ENCODE data around the gene CFAP74.
"Not testable (repeated sequence)": the region's sequence is repeated elsewhere in the genome, so short reads cannot be mapped to it uniquely, and the experiment has no call there.

CFAP74 gene

DNA sequence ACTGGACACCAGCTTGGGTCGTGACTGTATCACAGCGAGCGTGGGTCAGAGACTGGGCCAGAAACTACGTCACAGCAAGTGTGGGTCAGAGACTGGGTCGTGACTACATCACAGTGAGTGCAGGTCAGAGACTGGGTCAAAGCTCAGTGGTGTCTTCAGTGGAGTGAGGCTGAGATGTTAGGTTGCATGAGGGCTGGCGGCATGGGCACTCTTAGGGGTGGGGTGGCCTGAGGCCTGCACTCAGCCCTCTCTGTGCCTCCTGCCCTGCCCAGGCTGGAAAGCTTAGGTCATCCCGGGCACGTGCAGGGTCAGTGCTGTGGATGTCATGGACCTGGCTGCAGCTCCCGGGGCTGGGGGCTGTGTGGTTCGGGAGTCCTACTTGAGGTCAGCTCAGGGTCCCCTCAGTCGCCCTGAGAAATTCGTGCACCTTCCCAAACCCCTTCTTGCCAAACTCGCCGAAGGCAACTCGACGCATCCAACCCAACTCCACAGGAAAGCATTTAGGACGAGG, 19.0 kb downstream of the CFAP74 start:
- DNase-seq = no peak

DNA sequence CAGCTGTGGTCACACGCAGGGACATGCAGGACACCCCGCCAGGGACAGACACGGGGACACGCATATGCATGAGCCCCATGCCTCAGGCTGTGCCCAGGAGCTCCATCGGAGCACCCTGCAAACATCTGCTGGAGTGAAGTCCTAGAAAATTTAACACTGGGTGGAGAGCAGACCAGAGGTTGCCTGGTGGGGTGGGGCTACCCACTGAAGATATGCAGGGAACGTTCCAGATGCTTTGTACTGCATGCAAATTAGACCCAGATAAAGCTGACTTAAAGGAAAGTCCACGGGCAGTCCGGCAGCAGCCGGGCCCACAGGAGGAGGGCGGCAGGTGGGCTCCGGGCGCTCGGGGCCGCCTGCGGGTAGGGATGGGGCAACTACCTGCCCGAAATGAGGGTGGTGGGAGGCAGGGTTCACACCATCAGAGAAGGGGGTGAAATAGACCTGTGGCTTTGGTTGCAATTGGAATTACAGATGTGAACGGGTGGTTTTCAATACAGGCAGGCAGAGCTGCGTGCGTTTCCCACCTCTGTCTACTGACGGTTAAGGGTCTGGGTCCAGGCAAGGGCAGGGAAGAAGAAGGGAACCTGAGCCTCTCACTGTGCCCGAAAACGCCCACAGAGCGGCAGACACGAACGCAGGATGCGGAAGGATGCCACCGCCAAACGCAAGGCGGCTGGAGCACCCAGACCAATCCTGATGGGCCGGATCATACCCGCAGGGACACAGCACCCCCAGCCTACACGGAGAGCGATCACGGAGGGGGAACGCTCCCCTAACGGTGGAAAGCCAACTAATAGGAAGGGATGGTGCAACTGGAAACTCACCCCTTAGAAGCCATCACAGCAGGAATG, 21.0 kb downstream of the CFAP74 start:
- no peak for DNase-seq

DNA sequence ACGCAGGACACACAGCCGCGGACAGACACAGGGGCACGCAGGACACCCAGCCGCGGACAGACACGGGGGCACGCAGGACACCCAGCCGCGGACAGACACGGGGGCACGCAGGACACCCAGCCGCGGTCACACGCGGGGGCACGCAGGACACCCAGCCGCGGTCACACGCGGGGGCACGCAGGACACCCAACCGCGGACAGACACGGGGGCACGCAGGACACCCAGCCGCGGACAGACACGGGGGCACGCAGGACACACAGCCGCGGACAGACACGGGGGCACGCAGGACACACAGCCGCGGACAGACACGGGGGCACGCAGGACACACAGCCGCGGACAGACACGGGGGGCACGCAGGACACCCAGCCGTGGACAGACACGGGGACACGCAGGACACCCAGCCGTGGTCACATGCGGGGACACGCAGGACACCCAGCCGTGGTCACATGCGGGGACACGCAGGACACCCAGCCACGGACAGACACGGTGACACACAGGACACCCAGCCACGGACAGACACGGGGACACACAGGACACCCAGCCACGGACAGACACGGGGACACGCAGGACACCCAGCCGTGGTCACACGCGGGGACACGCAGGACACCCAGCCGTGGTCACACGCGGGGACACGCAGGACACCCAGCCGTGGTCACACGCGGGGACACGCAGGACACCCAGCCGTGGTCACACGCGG, 21.8 kb downstream of the CFAP74 start:
- not testable (repeated sequence) for DNase-seq

DNA sequence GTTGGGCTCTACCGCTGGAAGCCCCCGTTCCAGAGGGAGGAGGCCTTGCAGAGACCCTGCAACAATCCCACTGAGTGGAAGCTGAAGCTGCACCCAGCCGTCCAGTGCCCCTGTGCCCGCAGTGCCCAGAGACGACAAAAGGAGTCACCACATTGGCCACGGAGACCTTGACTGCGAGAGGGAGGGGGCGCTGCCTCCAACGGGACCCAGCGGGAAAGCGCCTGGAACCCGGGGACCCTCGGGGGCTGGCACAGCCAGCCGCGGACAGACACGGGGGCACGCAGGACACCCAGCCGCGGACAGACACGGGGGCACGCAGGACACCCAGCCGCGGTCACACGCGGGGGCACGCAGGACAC, 22.5 kb downstream of the CFAP74 start:
- no peak for DNase-seq

DNA sequence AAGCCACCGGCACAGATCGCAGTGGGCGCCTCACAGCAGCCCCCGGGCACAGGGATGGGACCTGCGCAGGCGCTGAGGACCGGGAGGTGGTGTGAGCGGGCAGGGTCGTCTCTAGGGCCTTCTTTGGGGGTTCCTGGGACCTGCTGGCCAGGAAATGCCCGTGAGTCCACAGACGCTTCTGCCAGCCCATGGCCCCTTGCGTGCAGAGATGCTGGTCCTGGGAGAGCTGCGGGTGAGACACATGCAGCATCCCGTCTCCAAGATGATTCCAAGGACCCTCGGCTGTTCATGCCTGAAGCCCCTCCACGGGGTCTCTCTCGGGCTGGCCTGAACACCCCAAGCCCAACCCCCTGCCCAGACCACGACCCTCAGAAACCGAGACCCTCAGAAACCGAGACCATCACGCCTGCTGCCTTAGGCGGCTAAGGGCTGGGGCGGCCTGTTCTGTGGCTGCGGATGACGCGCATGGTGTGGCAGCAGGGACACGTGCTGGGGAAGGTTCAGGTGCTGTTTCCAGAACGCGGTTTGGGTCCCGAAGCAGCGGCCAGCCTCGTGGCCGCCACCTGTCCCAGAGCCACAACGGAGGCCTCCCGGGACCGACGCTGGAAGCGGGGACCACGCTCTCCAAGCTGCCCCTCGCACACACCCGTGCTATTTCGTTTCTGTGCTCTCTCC, 23.0 kb downstream of the CFAP74 start:
- DNase-seq = no peak

DNA sequence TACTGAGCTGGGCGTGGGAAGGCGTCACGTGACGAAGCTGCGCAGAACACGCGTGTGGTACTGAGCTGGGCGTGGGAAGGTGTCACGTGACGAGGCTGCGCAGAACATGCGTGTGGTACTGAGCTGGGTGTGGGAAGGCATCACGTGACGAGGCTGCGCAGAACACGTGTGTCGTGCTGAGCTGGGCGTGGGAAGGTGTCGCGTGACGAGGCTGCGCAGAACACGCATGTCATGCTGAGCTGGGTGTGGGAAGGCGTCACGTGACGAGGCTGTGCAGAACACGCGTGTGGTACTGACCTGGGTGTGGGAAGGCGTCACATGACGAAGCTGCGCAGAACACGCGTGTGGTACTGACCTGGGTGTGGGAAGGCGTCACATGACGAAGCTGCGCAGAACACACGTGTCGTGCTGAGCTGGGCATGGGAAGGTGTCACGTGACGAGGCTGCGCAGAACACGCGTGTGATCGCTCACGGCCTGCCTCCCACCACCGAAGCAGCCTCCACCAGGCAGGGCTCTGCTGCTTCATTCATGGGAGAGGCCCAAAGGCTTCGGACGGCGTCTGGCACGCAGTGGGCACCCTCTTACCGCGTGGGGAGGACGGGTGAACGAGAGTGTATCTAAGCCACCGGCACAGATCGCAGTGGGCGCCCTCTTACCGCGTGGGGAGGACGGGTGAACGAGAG, 24.0 kb downstream of the CFAP74 start:
- no peak for DNase-seq

DNA sequence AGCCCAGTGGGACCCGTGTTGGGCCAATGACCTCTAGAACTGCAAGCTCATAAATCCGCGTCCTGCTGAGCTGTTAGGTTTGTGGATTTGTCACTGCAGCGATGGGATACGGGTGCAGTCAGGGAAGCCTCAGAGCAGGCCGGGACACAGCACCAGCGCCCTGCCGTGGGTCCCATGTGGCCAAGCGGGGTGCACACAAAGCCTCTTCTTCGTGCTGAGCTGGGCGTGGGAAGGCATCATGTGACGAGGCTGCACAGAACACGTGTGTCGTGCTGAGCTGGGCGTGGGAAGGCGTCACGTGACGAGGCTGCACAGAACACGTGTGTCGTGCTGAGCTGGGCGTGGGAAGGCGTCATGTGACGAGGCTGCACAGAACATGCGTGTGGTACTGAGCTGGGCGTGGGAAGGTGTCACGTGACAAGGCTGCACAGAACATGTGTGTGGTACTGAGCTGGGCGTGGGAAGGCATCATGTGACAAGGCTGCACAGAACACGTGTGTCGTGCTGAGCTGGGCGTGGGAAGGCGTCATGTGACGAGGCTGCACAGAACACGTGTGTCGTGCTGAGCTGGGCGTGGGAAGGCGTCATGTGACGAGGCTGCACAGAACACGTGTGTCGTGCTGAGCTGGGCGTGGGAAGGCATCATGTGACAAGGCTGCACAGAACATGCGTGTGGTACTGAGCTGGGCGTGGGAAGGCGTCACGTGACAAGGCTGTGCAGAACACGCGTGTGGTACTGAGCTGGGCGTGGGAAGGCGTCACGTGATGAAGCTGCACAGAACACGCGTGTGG, 24.7 kb downstream of the CFAP74 start:
- not testable (repeated sequence) for DNase-seq

DNA sequence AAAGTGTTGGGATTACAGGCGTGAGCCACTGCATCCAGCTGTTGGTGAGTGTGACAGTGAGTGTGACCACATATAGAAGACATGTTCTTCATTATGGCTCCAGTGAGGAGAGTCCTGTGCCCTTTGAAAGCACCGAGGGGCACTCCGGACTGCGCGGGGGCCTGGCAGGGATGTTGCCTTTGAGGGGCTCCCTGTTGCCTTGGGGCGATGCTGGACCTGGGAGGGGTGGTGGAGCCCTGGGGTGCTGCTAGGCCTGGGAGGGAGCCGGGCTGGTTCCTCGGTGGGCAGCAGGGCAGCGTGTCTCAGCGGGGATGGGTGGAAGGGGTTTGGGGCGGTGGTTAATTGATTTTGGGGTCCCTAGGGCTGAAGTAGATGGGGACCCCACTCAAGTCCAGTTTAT, 25.5 kb downstream of the CFAP74 start:
- no peak for DNase-seq

DNA sequence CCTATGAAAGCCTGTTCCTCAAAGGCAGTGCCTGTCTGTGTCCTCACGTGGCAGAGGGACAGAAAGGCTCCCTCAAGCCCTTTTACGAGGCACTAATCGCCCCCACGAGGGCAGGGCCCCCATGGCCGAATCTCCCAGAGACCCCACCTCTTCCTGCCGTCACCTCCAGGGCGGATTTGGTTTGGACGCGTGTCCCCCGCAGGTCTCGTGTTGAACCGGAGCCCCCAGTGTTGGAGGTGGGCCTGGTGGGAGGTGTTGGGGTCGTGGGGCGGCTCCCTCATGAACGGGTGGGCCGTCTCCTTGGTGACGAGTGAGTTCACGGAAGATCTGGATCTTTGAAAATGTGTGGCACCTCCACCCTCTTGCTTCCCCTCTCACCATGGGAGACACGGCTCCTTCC, 27.6 kb downstream of the CFAP74 start:
- DNase-seq = no peak

DNA sequence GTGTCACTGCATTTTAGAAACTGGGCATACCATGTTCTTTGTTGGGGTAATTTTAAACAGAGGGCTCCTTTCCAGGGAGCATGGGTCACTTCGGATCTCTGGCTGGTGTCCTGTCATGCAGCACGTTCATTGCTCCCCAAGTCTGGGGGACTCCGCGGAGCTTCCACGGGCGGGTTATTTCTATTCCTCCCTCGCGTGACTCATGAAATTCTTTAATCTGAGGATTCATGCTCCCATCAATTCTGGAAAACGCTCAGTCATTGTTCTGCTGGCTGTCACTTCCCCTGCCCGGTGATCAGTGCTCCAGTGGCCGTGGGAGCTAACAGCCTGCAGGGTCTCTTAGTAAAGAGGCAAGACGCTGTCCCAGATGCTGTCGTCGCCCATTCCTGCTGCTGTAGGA, 28.1 kb downstream of the CFAP74 start:
- DNase-seq = no peak

DNA sequence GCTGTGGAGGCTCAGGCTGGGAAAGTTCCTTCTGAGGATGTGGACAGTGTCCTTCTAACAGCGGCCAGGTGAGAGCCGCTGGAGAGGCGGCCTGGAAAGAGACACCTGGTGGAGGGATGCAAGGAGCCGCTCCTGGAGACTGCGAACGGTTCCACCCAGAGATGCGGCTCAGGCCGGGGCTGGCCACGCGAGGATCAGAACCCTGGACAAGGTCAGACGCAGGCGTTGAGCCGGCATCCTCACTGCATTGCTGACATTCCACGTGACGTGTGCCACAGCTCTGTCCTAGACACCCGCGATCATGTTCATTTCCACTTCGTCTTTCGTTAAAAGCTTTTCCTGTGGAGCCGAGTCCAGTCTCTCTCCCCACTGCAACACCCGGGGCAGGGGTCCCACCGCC, 28.8 kb downstream of the CFAP74 start:
- no peak for DNase-seq

DNA sequence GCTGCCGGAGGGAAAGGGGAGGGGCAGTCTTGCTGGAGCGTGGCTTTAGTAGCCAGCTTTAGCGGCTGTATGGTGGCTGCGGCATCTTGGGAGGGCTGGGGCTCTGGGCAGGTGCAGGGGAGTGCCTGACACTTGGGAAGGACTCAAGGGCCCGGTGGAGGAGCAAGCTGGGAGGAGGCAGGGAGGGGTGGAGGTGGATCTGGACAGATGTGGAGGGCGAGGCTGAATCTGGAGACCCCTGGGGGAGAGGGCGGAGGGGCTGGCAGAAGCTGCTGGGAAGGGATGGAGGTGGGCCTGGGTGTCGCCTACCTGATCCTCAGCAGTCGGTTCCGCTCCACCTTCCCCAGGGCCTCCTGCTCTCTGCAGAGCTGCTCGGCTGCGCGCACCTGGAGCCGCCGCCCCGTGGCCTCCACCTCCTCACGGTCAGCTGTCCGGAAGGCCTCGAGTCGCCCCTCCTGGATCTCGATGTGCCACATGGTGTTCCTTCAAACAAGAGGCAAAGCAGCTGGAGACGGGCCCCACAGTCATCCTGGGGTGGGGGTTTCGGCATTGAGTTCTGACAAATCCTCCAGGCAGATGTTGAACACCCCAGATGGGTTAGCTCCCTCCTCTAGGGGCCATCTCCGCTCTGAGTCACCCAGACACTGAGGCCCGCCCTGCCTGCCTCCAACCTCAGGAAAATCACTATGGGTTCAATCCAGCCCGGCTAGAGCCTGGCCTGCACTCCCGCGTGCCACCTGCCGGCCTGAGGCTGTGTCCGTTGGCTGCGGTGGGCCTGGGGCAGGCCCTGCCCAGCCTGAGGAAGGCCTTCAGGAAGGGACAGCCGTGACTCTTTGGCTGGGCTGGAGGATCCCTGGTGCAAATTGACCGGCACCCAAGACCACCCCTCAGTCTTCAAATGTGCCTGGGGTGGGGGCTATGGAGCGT, 29.6 kb downstream of the CFAP74 start:
- DNase-seq = no peak

DNA sequence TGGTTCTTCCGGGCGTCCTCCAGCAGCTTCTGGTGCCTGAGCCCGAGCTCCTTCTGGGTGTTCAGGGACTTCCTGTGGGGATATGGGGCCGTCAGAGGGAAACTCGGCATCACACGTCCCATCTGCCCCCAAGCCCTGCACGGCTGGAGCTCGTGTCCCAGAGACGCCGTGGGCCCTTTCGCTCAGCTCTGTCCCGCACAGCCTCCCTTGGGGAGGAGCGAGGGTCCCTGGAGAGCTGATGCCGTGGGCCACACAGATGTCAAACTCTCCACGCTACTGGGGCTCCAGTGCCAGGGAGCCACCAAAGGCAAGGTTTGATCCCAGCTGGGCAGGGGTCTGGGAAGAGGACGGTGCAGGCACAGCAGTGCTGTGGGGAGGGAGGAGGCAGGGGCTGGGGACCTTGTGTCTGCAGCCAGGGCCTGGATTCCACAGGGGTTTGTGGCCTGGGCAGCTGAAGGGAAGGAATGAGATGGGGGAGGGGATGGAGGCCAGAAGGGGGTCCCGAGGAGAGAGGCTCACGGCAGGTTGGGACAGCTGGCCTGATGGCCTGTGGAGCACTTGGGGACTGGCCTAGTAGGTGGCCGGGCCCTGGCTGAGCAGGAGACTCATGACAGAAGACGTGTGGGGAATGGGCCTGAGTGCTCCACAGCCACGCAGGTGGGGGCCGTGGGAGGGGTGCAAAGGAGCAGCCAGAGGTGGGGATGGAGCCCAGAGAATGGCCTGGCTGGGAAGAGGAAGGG, 30.4 kb downstream of the CFAP74 start:
- no peak for DNase-seq

DNA sequence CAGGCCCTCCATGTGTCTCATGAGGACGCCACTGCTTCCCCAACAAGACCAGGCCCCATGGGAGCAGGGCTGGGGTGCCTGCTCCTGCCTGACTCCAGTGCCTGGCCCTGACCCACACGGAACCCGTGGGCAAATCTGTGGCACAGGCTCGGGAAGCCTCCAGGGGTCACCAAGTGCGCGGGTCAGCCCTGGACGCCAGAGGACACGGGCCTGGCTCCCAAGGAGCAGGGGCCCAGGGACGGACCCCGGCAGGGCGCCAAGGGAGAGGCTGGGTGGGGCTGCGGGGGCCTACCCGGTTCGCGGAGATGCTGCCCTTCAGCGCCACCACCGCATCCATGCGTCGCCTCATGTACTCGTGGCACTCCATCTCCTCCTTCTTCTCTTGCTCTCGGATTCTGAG, 31.9 kb downstream of the CFAP74 start:
- no peak for DNase-seq

DNA sequence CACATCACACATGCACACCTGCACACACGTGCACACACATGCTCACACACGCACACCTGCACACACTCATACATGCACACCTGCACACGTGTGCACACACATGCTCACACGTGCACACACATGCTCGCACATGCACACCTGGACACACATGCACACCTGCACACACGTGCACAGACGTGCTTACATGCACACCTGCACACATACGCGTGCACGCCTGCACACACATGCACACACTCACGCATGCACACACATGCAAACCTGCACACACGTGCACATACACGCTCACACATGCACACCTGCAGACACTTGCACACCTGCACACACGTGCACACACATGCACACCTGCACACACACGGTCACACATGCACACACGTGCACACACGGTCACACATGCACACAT, 32.6 kb downstream of the CFAP74 start:
- DNase-seq = no peak

DNA sequence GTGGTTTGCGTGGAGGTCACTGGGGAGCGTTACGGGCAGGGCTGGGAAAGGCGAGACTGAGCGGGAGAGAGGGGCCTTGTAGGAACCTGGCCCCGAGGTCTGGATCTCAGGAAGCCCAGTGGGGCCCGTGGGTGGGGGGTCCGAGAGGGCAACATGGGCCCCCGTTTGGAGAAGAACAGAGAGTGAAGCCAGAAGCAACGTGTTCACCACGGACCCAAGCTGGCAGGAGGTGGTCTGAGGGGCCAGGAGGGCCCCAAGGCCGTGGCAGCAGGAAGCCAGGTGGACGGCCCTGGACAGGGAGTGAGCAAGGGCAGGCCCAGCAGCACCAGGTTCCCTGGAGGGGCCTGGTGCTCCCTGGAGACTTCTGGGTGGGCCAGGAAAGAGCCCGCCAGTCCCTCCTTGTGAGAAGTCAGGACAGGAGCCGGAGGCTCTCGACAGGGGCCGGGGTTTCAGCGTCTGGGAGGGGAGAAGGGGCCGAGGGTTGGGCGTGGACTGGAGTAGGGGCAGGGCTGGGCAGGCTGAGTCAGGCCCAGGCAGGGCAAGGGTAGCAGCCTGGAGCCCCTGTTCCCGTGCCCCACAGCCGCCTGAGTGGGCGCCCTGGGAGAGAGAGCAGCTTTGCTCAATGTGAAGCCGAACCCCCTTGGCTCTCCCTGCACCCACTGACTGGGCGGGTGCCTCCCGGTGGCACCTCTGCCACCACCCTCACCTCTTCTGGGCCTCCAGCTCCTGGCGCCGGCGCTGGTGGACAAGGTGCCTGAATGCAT, 33.5 kb downstream of the CFAP74 start:
- no peak for DNase-seq

DNA sequence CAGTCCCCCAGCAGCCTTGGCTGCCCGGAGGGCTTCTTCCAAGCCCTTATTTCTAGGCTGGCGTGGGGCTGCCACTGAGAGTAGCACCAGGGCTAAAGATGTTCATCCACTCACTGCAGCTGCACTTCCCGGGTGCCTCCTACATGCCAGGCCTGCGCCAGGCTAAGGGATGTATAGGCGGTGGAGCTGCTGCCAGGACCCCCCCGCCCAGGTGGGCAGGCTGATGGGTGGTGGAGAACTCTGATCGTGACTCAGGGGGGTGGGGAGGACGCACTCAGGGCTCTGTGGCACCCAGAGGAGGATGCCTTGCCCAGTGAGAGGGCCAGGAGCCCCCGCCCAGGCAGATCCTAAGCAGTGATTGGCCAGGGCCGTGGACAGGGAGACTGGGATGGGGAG, 34.1 kb downstream of the CFAP74 start:
- no peak for DNase-seq

DNA sequence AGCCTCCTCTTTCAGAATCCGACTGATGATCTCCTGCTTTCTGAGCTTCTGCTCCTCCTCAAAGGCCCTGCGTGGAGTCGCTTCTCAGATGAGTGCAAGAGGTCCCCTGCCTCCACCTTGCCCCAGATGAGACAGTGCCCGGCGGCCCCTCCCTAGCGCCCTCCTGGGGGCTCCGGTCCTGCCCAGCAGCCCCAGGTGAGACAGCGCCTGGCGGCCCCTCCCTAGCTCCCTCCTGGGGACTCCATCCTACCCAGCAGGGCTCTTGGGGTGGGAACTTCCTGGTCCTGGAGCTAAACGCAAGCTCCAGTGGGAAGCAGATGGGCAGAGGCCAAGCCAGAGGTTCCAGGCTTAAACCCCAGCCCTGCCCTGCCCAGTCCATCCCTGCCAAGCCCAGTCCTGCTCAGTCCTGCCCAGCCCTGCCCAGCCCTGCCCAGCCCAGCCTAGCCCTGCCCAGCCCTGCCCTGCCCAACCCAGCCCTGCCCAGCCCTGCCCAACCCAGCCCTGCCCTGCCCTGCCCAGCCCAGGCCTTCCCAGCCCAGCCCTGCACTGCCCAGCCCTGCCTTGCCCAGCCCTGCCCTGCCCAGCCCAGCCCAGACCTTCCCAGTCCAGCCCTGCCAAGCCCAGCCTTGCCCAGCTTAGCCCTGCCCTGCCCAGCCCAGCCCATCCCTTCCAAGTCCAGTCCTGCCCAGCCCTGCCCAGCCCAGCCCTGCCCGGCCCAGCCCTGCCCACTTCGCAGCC, 34.6 kb downstream of the CFAP74 start:
- DNase-seq = no peak

DNA sequence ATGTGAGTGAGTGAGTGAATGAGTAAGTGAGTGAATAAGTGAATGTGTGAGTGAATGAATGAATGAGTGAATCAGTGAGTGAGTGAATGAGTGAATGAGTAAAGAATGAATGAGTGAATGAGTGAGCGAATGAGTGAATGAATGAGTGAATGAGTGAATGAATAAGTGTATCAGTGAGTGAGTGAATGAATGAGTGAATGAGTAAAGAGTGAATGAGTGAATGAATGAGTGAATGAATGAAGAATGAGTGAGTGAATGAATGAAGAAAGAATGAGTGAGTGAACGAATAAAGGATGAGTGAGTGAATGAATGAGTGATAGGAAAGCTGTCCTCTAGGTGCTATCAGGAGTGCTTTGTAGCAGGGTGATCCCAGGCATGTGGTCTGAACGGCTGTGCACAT, 35.7 kb downstream of the CFAP74 start:
- no peak for DNase-seq

Measured in CD4-positive, alpha-beta T cell treated with Interleukin-6 for 4 hours (primary cell).